H1 (cell line): ENCODE data around the gene XKR7.

Source experiments
- POLR2A ChIP-seq, 2 experiments: IDR thresholded peaks; 1 replicate in 1 of 2; 2 replicates in 1 of 2; pipeline ENCODE4 v1.6.1; 2011; ENCODE audit warnings: low read depth in 2 of 2, low read length in 2 of 2, mild to moderate bottlenecking in 2 of 2; ENCODE audit errors: control extremely low read depth in 1 of 2
- RAD21 ChIP-seq, 2 experiments: IDR thresholded peaks in 1 of 2; conservative IDR thresholded peaks in 1 of 2; 2 replicates each; pipeline ENCODE4 v1.6.1; 2011; ENCODE audit warnings: low read depth in 2 of 2, low read length in 2 of 2, improper control_type of control experiment in 1 of 2, inconsistent platforms in 1 of 2, mild to moderate bottlenecking in 1 of 2, moderate library complexity in 1 of 2

DNA sequence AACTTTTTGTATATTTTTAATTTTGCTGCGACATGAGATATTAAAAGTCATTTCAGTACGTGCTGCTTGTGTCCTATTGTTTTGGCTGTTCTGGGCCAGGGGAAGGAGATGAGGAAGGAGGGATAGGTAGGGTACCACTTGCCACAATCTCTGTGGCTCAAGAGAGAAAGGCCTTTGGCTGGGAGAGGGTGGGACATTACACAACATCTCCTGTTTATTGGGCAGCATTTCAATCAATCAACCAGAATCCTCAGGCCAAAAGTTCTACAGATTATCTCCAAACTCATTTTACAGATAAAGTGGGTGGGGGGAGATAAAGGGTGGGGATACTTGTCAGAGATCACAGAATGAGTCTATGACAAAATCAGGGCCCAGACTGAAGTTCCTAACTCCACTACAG, 35.4 kb downstream of the XKR7 start:
- TF ChIP-seq POLR2A (IDR thresholded peaks at IDR 0.05; ENCODE audit: control extremely low read depth in 1 of 2, low read depth in 2 of 2, low read length in 2 of 2) (no peak), RAD21 (IDR thresholded peaks at IDR 0.05 in 1 of 2, conservative IDR thresholded peaks at IDR 0.05 in 1 of 2; ENCODE audit: low read depth in 2 of 2, low read length in 2 of 2) (no peak)
